ENCODE measurements around the gene RAD50.

The RAD50 gene

GRCh38 chr5:132667309-132667708 lies 110.5 kb downstream of the RAD50 start:
- no CpG with 5 or more reads among the region's 10 CpGs for WGBS (ENCODE audit: extremely low coverage, insufficient coverage, insufficient read length)
- Histone ChIP-seq H3K4ac (ENCODE audit: low read depth, low read length) (no peak overlapping the region), H2AK5ac (ENCODE audit: low read length) (no peak overlapping the region), H4K12ac (ENCODE audit: low read depth, low read length) (no peak overlapping the region), H3K36me3 (ENCODE audit: control insufficient read depth in 1 of 2, insufficient read depth in 2 of 2, low read length in 2 of 2) (no peaks in the 10 kb centered on the region), H3K4me2 (ENCODE audit: low read length) (no peak overlapping the region), H2AFZ (ENCODE audit: insufficient read depth, low read length, poor library complexity) (no peak overlapping the region), H4K91ac (ENCODE audit: low read depth, low read length) (no peak overlapping the region), H2BK12ac (ENCODE audit: low read length) (no peak overlapping the region), H2BK5ac (ENCODE audit: low read depth, low read length, poor library complexity) (no peak overlapping the region), H3K14ac (ENCODE audit: low read length) (no peak overlapping the region), H3K27ac (ENCODE audit: low read depth, low read length) (no peak overlapping the region), H3K4me3 (ENCODE audit: low read depth, low read length) (no peak overlapping the region), H3K79me1 (ENCODE audit: low read length) (no peaks in the 10 kb centered on the region), H3K23ac (ENCODE audit: low read length) (no peak overlapping the region), H3K4me1 (ENCODE audit: control insufficient read depth in 1 of 2, insufficient read depth in 2 of 2, low read length in 2 of 2) (no peaks in the 10 kb centered on the region), H3K9me3 (ENCODE audit: insufficient read depth, low read depth, low read length) (no peaks in the 10 kb centered on the region), H3K79me2 (ENCODE audit: control insufficient read depth, insufficient read depth, low read length, poor library complexity) (no peaks in the 10 kb centered on the region), H2BK120ac (ENCODE audit: insufficient read depth, low read length, poor library complexity) (no peak overlapping the region), H3K18ac (ENCODE audit: low read length) (no peak overlapping the region), H3K9ac (ENCODE audit: low read length) (no peak overlapping the region), H3K27me3 (ENCODE audit: insufficient read depth, low read length) (no peaks in the 10 kb centered on the region), H4K8ac (ENCODE audit: low read depth, low read length) (no peak overlapping the region)
- DNase-seq = no peak

GRCh38 chr5:132667761-132668705 lies 111.3 kb downstream of the RAD50 start:
- H2AK5ac ChIP-seq (ENCODE audit: low read length) = no peak overlapping the region
- no peak overlapping the region for H2BK5ac ChIP-seq (ENCODE audit: low read depth, low read length, poor library complexity)
- no peak overlapping the region for H3K4ac ChIP-seq (ENCODE audit: low read depth, low read length)
- H3K14ac ChIP-seq (ENCODE audit: low read length) = no peak overlapping the region
- H4K8ac ChIP-seq (ENCODE audit: low read depth, low read length) = no peak overlapping the region
- no peak overlapping the region for H3K4me2 ChIP-seq (ENCODE audit: low read length)
- H3K27me3 ChIP-seq (ENCODE audit: insufficient read depth, low read length) = no peaks in the 10 kb centered on the region
- no CpG with 5 or more reads among the region's 22 CpGs for WGBS (ENCODE audit: extremely low coverage, insufficient coverage, insufficient read length)
- no peak overlapping the region for H4K91ac ChIP-seq (ENCODE audit: low read depth, low read length)
- H3K27ac ChIP-seq (ENCODE audit: low read depth, low read length) = no peak overlapping the region
- no peak overlapping the region for H2BK120ac ChIP-seq (ENCODE audit: insufficient read depth, low read length, poor library complexity)
- H3K9me3 ChIP-seq (ENCODE audit: insufficient read depth, low read depth, low read length) = no peaks in the 10 kb centered on the region
- DNase-seq = no peak
- no peaks in the 10 kb centered on the region for H3K79me1 ChIP-seq (ENCODE audit: low read length)
- H3K79me2 ChIP-seq (ENCODE audit: control insufficient read depth, insufficient read depth, low read length, poor library complexity) = no peaks in the 10 kb centered on the region
- H3K4me1 ChIP-seq (ENCODE audit: control insufficient read depth in 1 of 2, insufficient read depth in 2 of 2, low read length in 2 of 2) = no peaks in the 10 kb centered on the region
- no peak overlapping the region for H2AFZ ChIP-seq (ENCODE audit: insufficient read depth, low read length, poor library complexity)
- H3K4me3 ChIP-seq (ENCODE audit: low read depth, low read length) = no peak overlapping the region
- no peak overlapping the region for H3K23ac ChIP-seq (ENCODE audit: low read length)
- H3K9ac ChIP-seq (ENCODE audit: low read length) = no peak overlapping the region
- H3K36me3 ChIP-seq (ENCODE audit: control insufficient read depth in 1 of 2, insufficient read depth in 2 of 2, low read length in 2 of 2) = no peaks in the 10 kb centered on the region
- no peak overlapping the region for H2BK12ac ChIP-seq (ENCODE audit: low read length)
- no peak overlapping the region for H4K12ac ChIP-seq (ENCODE audit: low read depth, low read length)
- H3K18ac ChIP-seq (ENCODE audit: low read length) = no peak overlapping the region

GRCh38 chr5:132668706-132669454 lies 112.1 kb downstream of the RAD50 start:
- H3K9me3 ChIP-seq (ENCODE audit: insufficient read depth, low read depth, low read length) = no peaks in the 10 kb centered on the region
- H3K79me1 ChIP-seq (ENCODE audit: low read length) = no peaks in the 10 kb centered on the region
- no peak overlapping the region for H3K4ac ChIP-seq (ENCODE audit: low read depth, low read length)
- no peak overlapping the region for H2BK120ac ChIP-seq (ENCODE audit: insufficient read depth, low read length, poor library complexity)
- no peak overlapping the region for H3K9ac ChIP-seq (ENCODE audit: low read length)
- no peak overlapping the region for H3K27ac ChIP-seq (ENCODE audit: low read depth, low read length)
- no peak overlapping the region for H2BK5ac ChIP-seq (ENCODE audit: low read depth, low read length, poor library complexity)
- no peak overlapping the region for H2AFZ ChIP-seq (ENCODE audit: insufficient read depth, low read length, poor library complexity)
- no peak overlapping the region for H3K4me3 ChIP-seq (ENCODE audit: low read depth, low read length)
- no peaks in the 10 kb centered on the region for H3K79me2 ChIP-seq (ENCODE audit: control insufficient read depth, insufficient read depth, low read length, poor library complexity)
- H4K12ac ChIP-seq (ENCODE audit: low read depth, low read length) = no peak overlapping the region
- DNase-seq = no peak
- no peaks in the 10 kb centered on the region for H3K27me3 ChIP-seq (ENCODE audit: insufficient read depth, low read length)
- no CpG with 5 or more reads among the region's 14 CpGs for WGBS (ENCODE audit: extremely low coverage, insufficient coverage, insufficient read length)
- H3K36me3 ChIP-seq (ENCODE audit: control insufficient read depth in 1 of 2, insufficient read depth in 2 of 2, low read length in 2 of 2) = no peaks in the 10 kb centered on the region
- no peaks in the 10 kb centered on the region for H3K4me1 ChIP-seq (ENCODE audit: control insufficient read depth in 1 of 2, insufficient read depth in 2 of 2, low read length in 2 of 2)
- no peak overlapping the region for H2AK5ac ChIP-seq (ENCODE audit: low read length)
- no peak overlapping the region for H2BK12ac ChIP-seq (ENCODE audit: low read length)
- no peak overlapping the region for H3K18ac ChIP-seq (ENCODE audit: low read length)
- H3K23ac ChIP-seq (ENCODE audit: low read length) = no peak overlapping the region
- no peak overlapping the region for H3K4me2 ChIP-seq (ENCODE audit: low read length)
- no peak overlapping the region for H4K8ac ChIP-seq (ENCODE audit: low read depth, low read length)
- H4K91ac ChIP-seq (ENCODE audit: low read depth, low read length) = no peak overlapping the region
- no peak overlapping the region for H3K14ac ChIP-seq (ENCODE audit: low read length)

- no peak for DNase-seq
- Histone ChIP-seq H3K36me3 (ENCODE audit: control insufficient read depth in 1 of 2, insufficient read depth in 2 of 2, low read length in 2 of 2) (no peaks in the 10 kb centered on the region), H3K14ac (ENCODE audit: low read length) (no peak overlapping the region), H2BK12ac (ENCODE audit: low read length) (no peak overlapping the region), H4K91ac (ENCODE audit: low read depth, low read length) (no peak overlapping the region), H2AK5ac (ENCODE audit: low read length) (no peak overlapping the region), H3K9ac (ENCODE audit: low read length) (no peak overlapping the region), H4K12ac (ENCODE audit: low read depth, low read length) (no peak overlapping the region), H3K27ac (ENCODE audit: low read depth, low read length) (no peak overlapping the region), H3K79me2 (ENCODE audit: control insufficient read depth, insufficient read depth, low read length, poor library complexity) (no peaks in the 10 kb centered on the region), H3K4me1 (ENCODE audit: control insufficient read depth in 1 of 2, insufficient read depth in 2 of 2, low read length in 2 of 2) (no peaks in the 10 kb centered on the region), H3K9me3 (ENCODE audit: insufficient read depth, low read depth, low read length) (no peaks in the 10 kb centered on the region), H3K18ac (ENCODE audit: low read length) (no peak overlapping the region), H4K8ac (ENCODE audit: low read depth, low read length) (no peak overlapping the region), H3K79me1 (ENCODE audit: low read length) (no peaks in the 10 kb centered on the region), H3K27me3 (ENCODE audit: insufficient read depth, low read length) (no peaks in the 10 kb centered on the region), H3K23ac (ENCODE audit: low read length) (no peak overlapping the region), H2AFZ (ENCODE audit: insufficient read depth, low read length, poor library complexity) (no peak overlapping the region), H3K4ac (ENCODE audit: low read depth, low read length) (no peak overlapping the region), H3K4me2 (ENCODE audit: low read length) (no peak overlapping the region), H2BK5ac (ENCODE audit: low read depth, low read length, poor library complexity) (no peak overlapping the region), H3K4me3 (ENCODE audit: low read depth, low read length) (no peak overlapping the region), H2BK120ac (ENCODE audit: insufficient read depth, low read length, poor library complexity) (no peak overlapping the region)
- no CpG with 5 or more reads among the region's 7 CpGs for WGBS (ENCODE audit: extremely low coverage, insufficient coverage, insufficient read length)
These were observed 112.7 kb downstream of the RAD50 start for GRCh38 chr5:132669455-132669820.
